ENCODE results near the gene JAK3. TPM values are rescaled to one million over a fixed set of nuclear protein-coding genes. Genes with fewer than 3 reads are reported as not detected.

Gene JAK3
- total and polyA plus RNA-seq, 4 donors: 0.87 to 7.1 (median 3.0) TPM

DNA sequence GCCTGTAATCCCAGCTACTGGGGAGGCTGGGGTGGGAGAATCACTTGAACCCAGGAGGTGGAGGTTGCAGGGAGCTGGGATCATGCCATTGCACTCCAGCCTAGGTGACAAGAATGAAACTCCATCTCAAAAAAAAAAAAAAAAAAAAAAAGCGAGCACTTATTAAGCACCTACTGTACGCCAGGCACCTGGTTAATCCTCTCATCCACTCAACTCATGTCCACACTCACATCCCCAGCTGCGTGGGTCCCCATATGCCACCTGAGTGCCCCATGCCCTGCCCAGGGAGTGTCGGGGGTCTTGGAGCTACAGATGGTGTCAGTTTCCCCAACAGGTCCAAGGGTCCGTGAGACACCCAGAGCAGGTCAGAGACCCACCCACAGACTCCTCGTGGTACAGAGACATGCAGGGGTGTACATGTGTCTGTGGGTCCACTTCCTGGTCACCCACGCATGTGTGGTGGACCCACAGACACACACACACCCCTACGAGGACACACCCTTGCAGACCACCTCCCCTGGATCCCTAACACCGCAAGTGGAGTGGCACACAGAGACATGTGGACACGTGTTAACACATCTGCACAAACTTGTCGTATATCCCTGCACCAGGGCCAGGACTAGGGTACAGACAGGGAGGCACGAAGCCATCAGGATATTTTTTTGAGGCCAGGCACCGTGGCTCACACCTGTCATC, 30.0 kb downstream of the JAK3 start:
- no peak overlapping the region for H3K9ac ChIP-seq (ENCODE audit: low read depth in 1 of 2, low read length in 2 of 2)
- no peaks in the 10 kb centered on the region for H3K9me3 ChIP-seq (ENCODE audit: control insufficient read depth in 4 of 4, low read length in 3 of 4)
- 69% methylated on average over 13 of the region's 13 CpGs for WGBS
- H3K27me3 ChIP-seq (ENCODE audit: control insufficient read depth in 4 of 4, insufficient read depth in 4 of 4, low read length in 3 of 4): peaks cover 0 to 6% (median 0%) of the 10 kb centered on the region in 4 donors
- no peak overlapping the region for H3K27ac ChIP-seq (ENCODE audit: low read depth in 1 of 2, low read length in 2 of 2)
- TF ChIP-seq HNF4A (conservative IDR thresholded peaks at IDR 0.05): no peak
- TF ChIP-seq ZBTB33 (IDR thresholded peaks at IDR 0.05): no peak
- TF ChIP-seq FOXA1 (IDR thresholded peaks at IDR 0.05): no peak
- no peak for TF ChIP-seq FOXA2 (IDR thresholded peaks at IDR 0.05)
- TF ChIP-seq TAF1 (conservative IDR thresholded peaks at IDR 0.05): no peak
- TF ChIP-seq NR2F2 (IDR thresholded peaks at IDR 0.05): no peak
- no peak for TF ChIP-seq RAD21 (IDR thresholded peaks at IDR 0.05)
- TF ChIP-seq JUND (IDR thresholded peaks at IDR 0.05): no peak
- TF ChIP-seq CTCF (IDR thresholded peaks at IDR 0.05; ENCODE audit: low read depth, low read length, missing input control): no peak
- TF ChIP-seq YY1 (IDR thresholded peaks at IDR 0.05): no peak
- no peak for TF ChIP-seq MAX (IDR thresholded peaks at IDR 0.05)
- no peak for TF ChIP-seq EGR1 (IDR thresholded peaks at IDR 0.05; ENCODE audit: low read depth in 2 of 2)
- no peak for TF ChIP-seq RXRA (IDR thresholded peaks at IDR 0.05)
- TF ChIP-seq HNF4G (IDR thresholded peaks at IDR 0.05): no peak
- no peaks in the 10 kb centered on the region for H3K4me1 ChIP-seq (ENCODE audit: control insufficient read depth in 4 of 4, insufficient read depth in 4 of 4, low read length in 3 of 4)
- H3K4me3 ChIP-seq (ENCODE audit: low read depth in 1 of 3, low read length in 3 of 3): no peak overlapping the region
- DNase-seq (ENCODE audit: low spot score): no peak
- H3K36me3 ChIP-seq (ENCODE audit: control insufficient read depth in 4 of 4, insufficient read depth in 3 of 4, low read depth in 1 of 4, low read length in 3 of 4): no peaks in the 10 kb centered on the region

DNA sequence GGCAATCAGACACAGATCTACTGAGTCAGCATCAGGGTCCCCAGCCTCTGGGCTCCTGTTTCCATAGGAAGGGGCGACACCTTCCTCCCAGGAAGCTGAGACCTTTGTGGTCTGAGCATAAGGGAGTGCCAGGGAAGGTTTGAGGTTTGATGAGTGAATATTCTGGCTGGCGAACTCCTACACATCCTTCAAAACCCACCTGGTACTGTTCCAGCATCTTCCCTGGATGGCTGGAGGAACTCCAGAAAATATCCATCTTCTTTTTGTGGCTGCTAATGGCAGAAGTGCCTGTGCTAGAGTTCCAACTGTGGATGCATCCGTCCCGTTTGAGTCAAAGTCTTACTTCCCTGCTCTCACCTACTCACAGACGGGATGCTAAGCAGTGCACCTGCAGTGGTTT, 35.7 kb downstream of the JAK3 start:
- H3K36me3 ChIP-seq (ENCODE audit: control insufficient read depth in 4 of 4, insufficient read depth in 3 of 4, low read depth in 1 of 4, low read length in 3 of 4): no peaks in the 10 kb centered on the region
- 63% methylated on average over 5 of the region's 5 CpGs for WGBS
- no peak for DNase-seq (ENCODE audit: low spot score)
- H3K27ac ChIP-seq (ENCODE audit: low read depth in 1 of 2, low read length in 2 of 2): no peak overlapping the region
- H3K4me1 ChIP-seq (ENCODE audit: control insufficient read depth in 4 of 4, insufficient read depth in 4 of 4, low read length in 3 of 4): no peaks in the 10 kb centered on the region
- H3K9me3 ChIP-seq (ENCODE audit: control insufficient read depth in 4 of 4, low read length in 3 of 4): no peaks in the 10 kb centered on the region
- H3K27me3 ChIP-seq (ENCODE audit: control insufficient read depth in 4 of 4, insufficient read depth in 4 of 4, low read length in 3 of 4): peaks cover 0 to 10% (median 2%) of the 10 kb centered on the region in 4 donors
- TF ChIP-seq CTCF (IDR thresholded peaks at IDR 0.05; ENCODE audit: low read depth, low read length, missing input control): no peak
- H3K4me3 ChIP-seq (ENCODE audit: low read depth in 1 of 3, low read length in 3 of 3): no peak overlapping the region
- no peak overlapping the region for H3K9ac ChIP-seq (ENCODE audit: low read depth in 1 of 2, low read length in 2 of 2)
